HepG2 (cell line): ENCODE measurements around the gene ELOVL6.

ENCODE experiments used
- EZH2 ChIP-seq: conservative IDR thresholded peaks from 2 replicates; pipeline ENCODE4 v1.6.1; 2012; ENCODE audit warnings: mild to moderate bottlenecking, low read depth, low read length, moderate library complexity
- GABPA ChIP-seq, 2 experiments: IDR thresholded peaks; 2 replicates each; pipeline ENCODE4 v1.6.1; 2011 to 2016; ENCODE audit warnings: low read depth in 2 of 2, low read length in 1 of 2, missing biosample characterization in 1 of 2, missing genetic modification characterization in 1 of 2
- HNRNPH1 ChIP-seq: fragments of 200-400 bp; formaldehyde crosslinking; optimal IDR thresholded peaks from 2 replicates; pipeline ENCODE3; 2017; ENCODE audit warnings: mild to moderate bottlenecking, low read depth, low read length
- MXI1 ChIP-seq: IDR thresholded peaks from 3 replicates; pipeline ENCODE4 v1.6.1; 2012; ENCODE audit warnings: low read depth, low read length, inconsistent platforms, borderline replicate concordance
- RBAK ChIP-seq: sonication (generic); formaldehyde crosslinking; IDR thresholded peaks from 2 replicates; pipeline ENCODE4 v1.5.1; 2020; ENCODE audit warnings: mild to moderate bottlenecking, missing genetic modification reagents
- ZBTB7A ChIP-seq: sonication (generic); formaldehyde crosslinking; IDR thresholded peaks from 2 replicates; pipeline ENCODE4 v1.8.0; 2022; ENCODE audit warnings: mild to moderate bottlenecking, missing genetic modification reagents
- ZFP82 ChIP-seq: sonication (generic); formaldehyde crosslinking; IDR thresholded peaks from 2 replicates; pipeline ENCODE4 v1.5.1; 2020; ENCODE audit warnings: mild to moderate bottlenecking, missing genetic modification reagents, borderline replicate concordance
- ZNF24 ChIP-seq: fragments of 450-650 bp; IDR thresholded peaks from 2 replicates; pipeline ENCODE4 v1.6.1; 2017; ENCODE audit warnings: antibody characterized with exemption, mild to moderate bottlenecking
- ZNF274 ChIP-seq: sonication (generic); formaldehyde crosslinking; IDR thresholded peaks from 2 replicates; pipeline ENCODE4 v1.5.1; 2020; ENCODE audit warnings: mild to moderate bottlenecking, missing genetic modification reagents
- ZSCAN22 ChIP-seq: sonication (generic); formaldehyde crosslinking; IDR thresholded peaks from 2 replicates; pipeline ENCODE4 v1.4.0; 2020; ENCODE audit warnings: mild to moderate bottlenecking, missing genetic modification reagents
- TF ChIP-seq, protein P1 (sequence below): sonication (generic); formaldehyde crosslinking; IDR thresholded peaks from 2 replicates; pipeline ENCODE4 v1.5.0; 2020; ENCODE audit warnings: mild to moderate bottlenecking, missing genetic modification reagents, moderate library complexity
- TF ChIP-seq, protein P2 (sequence below): sonication (generic); formaldehyde crosslinking; IDR thresholded peaks from 2 replicates; pipeline ENCODE4 v1.8.0; 2022; ENCODE audit warnings: mild to moderate bottlenecking, missing genetic modification reagents, borderline replicate concordance

DNA sequence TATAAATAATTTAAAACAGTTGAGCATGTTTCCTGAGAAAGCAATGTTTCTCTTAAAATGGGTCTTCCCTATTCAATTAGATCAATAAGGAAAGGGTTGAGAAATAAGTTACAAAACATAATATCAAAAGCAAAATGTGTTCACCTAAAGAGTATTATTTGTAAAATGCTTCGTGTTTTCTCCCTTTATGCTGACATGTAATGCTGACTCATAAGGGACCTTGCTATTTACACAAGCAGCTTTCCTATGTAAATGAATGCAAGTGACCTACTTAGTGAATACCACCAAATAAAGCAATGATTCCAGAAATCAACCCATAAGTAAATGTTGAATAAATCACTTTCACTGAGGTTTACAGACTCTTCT is 91.5 kb downstream of the ELOVL6 start:
- TF ChIP-seq MXI1 (no peak), ZBTB7A (CRISPR knock-in tag) (no peak), ZNF24 (no peak), GABPA (IDR thresholded peaks at IDR 0.05; ENCODE audit: low read depth, low read length) (no peak), GABPA (CRISPR knock-in tag; IDR thresholded peaks at IDR 0.05; ENCODE audit: low read depth) (no peak), RBAK (no peak), HNRNPH1 (no peak), ZNF274 (CRISPR knock-in tag) (no peak), EZH2 (no peak), ZSCAN22 (CRISPR knock-in tag) (no peak), ZFP82 (no peak)
- TF ChIP-seq, protein P1, sequence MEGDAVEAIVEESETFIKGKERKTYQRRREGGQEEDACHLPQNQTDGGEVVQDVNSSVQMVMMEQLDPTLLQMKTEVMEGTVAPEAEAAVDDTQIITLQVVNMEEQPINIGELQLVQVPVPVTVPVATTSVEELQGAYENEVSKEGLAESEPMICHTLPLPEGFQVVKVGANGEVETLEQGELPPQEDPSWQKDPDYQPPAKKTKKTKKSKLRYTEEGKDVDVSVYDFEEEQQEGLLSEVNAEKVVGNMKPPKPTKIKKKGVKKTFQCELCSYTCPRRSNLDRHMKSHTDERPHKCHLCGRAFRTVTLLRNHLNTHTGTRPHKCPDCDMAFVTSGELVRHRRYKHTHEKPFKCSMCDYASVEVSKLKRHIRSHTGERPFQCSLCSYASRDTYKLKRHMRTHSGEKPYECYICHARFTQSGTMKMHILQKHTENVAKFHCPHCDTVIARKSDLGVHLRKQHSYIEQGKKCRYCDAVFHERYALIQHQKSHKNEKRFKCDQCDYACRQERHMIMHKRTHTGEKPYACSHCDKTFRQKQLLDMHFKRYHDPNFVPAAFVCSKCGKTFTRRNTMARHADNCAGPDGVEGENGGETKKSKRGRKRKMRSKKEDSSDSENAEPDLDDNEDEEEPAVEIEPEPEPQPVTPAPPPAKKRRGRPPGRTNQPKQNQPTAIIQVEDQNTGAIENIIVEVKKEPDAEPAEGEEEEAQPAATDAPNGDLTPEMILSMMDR (CRISPR knock-in tag), result no peak
- TF ChIP-seq, protein P2, sequence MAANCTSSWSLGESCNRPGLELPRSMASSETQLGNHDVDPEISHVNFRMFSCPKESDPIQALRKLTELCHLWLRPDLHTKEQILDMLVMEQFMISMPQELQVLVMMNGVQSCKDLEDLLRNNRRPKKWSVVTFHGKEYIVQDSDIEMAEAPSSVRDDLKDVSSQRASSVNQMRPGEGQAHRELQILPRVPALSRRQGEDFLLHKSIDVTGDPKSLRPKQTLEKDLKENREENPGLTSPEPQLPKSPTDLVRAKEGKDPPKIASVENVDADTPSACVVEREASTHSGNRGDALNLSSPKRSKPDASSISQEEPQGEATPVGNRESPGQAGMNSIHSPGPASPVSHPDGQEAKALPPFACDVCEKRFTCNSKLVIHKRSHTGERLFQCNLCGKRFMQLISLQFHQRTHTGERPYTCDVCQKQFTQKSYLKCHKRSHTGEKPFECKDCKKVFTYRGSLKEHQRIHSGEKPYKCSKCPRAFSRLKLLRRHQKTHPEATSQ (CRISPR knock-in tag), result no peak
